Measurements from ENCODE around the gene TMEM151B.
"Not testable (repeated sequence)": the region's sequence is repeated elsewhere in the genome, so short reads cannot be mapped to it uniquely, and the experiment has no call there.

Gene TMEM151B

DNA sequence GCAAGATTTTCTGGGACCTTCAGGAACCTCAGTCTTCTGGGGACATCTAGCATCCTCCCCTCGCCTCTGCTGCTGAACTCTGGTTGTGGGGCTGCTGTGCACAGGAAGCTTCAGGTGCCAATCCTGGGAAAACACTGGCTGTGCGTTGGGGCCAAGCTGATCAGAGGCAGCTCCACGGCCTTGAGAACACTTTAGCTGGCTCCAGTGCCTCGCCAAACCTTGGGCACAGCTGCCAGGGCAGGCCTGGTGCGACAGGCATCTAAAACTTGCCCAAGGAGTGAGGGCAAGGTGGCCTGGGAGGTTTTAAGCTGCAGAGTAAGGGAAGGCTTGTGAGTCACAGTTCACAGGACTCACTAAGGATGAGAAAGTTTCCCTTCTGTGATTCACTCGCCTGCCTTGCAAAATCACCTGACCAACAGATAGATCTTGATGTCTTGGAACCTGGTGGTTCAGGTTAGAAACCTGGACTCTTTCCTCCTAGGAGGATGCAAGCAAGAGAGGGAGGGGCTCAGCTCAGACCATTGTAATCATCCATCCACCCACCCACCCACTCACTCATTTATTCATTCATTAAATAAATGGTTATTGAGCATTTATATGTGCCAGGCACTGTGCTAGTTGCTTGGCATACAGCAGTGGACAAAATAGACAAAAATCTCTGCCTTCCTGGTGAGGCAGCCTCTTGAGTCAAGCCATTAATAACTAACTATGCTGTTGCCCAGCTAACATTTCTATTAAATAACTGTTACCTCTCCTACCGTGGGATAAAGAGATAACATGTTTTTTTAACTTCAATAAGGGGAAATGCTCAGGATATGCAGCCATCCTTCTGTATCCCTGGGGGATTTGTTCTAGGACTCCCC, 69.7 kb downstream of the TMEM151B start:
- no peak for DNase-seq

DNA sequence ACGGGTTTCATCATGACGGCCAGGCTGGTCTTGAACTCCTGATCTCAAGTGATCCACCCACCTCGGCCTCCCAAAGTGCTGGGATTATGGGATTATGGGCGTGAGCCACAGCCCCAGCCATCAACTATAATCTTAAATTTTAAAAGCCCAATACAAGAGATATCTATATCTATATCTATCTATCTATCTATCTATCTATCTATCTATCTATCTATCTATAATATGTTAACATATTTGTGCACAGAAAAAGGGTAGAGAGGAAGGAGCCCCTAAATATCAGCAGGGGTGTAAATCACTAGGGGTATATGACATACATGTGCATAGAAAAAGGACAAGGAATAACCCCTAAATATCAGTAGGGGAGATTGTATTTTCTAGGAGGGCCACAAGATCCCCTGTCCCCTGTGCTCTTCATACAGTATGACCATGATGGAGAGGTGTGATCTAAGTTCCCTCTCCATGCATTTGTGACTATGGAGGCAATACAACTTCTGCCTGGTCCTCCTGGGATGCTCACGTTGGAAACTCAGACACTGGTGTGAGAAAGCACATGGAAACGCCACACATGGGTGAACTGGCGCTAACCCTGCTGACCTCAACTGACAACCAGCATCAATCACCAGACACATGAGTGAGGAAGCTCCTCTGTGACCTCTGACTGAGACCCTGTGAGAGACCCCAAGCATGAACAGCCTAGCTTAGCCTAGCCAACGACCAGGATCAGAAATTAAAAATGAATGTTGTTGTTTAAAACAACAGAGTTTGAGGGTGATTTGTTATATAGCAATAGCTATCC, 71.0 kb downstream of the TMEM151B start:
- no peak for DNase-seq

DNA sequence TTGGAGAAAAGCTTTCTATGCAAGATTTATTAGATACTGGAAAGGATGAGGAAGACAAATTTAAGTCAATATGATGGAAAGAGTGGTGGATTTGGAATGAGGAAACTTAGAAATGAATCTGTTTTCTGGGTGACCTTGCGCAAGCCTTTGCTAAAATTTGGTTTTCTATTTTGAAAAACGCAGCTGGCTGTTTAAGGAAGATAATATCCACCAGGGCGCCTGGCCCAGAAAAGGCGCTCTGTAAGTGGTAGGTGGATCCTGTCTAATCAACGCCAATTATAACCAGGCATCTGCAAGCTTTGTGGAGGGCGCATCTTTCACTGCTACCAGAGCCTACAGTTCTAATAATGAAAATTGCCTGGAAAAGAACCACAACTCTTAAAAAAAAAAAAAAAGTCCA, 71.8 kb downstream of the TMEM151B start:
- no peak for DNase-seq

DNA sequence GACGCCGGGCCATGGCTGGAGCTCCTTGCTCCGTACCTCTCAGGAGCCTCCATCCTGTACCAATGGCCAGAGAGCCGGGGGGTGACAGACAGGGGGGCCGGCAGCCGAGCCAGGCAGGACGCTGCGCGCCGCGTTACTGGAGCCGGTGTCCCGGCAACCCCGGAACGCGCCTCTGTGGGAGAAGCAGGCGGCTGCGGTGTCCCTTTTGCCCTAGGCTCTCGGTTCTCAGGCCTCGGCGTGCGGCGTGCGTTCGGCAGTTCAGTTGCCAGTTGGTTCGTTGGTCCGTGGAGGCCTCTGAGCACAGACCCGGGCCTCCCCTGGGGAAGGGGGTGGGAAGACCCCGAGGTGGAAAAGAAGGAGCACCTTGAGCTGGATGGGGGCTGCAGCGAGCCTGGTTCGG, 72.2 kb downstream of the TMEM151B start, which contains the start of gene SPATS1:
TSS of gene SPATS1 (plus strand) at position 162 of the 400 bp plus-strand sequence. CDS start 446 bp downstream, outside the sequence.
- no peak for DNase-seq

DNA sequence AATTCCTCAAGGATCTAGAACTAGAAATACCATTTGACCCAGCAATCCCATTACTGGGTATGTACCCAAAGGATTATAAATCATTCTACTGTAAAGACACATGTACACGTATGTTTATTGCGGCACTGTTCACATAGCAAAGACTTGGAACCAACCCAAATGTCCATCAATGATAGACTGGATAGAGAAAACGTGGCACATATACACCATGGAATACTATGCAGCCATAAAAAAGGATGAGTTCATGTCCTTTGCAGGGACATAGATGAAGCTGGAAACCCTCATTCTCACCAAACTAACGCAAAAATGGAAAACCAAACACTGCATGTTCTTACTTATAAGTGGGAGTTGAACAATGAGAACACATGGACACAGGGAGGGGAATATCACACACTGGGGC, 76.6 kb downstream of the TMEM151B start:
- not testable (repeated sequence) for DNase-seq

DNA sequence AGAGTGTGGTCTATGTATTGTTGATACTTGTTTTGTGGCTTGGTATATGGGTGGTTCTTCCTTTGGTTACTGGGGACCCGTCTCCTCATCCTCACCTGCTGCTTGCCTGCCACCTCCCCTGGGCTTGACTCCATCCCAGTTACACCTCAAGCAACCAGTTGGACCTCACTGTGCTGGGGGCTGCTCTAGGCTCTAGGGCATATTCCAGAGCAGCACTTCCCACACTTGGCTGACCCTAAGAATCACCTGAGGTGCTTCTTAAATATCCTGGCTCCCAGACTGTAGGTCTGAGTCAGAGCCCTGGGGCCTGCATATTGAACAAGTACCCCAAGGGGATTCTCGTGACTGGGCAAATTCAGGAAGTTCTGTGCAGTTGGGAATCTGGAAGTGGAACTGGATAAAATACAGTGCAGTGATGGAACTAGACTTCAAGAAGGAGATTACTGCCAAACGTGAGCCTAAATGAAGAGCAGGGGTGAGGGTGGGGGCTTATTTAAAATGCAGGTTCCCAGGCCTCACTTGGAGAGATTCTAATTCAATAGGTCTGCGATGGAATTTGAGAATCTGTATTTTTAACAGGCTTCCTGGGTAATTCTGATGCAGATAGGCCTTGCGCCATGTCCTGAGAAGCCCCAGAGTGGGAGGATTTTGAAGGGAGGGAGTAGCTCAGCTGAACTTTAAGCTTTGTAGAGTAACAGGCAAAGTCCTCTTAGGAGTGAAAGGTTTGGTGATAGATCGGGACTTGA, 79.8 kb downstream of the TMEM151B start:
- no peak for DNase-seq

DNA sequence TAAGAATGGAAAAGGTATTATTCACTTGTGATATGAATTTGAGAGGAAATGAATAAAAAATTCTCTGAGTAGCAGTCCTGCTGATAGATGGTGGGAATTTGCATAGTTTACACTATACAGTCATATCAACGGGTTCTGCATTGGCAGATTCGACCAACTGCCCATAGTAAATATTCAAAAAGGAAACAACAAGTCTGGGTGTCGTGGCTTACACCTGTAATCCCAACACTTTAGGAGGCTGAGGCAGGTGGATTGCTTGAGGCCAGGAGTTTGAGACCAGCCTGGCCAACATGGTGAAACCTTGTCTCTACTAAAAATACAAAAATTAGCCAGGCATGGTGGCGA, 80.4 kb downstream of the TMEM151B start:
- DNase-seq, result not testable (repeated sequence)

DNA sequence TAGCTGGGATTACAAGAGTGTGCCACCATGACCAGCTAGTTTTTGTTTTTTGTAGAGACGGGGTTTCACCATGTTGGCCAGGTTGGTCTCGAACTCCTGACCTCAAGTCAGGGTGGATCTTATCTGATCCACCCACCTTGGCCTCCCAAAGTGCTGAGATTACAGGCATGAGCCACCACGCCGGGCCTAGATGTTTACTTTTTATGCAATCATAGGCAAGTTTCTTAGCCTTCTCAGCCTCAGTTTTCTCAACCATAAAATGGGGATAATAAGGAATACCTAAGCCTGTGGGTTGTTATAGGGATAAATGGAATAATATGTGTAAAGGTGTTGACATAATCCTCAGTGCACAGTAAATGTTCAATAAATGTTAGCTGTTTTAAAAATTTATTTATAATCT, 82.0 kb downstream of the TMEM151B start:
- no peak for DNase-seq

DNA sequence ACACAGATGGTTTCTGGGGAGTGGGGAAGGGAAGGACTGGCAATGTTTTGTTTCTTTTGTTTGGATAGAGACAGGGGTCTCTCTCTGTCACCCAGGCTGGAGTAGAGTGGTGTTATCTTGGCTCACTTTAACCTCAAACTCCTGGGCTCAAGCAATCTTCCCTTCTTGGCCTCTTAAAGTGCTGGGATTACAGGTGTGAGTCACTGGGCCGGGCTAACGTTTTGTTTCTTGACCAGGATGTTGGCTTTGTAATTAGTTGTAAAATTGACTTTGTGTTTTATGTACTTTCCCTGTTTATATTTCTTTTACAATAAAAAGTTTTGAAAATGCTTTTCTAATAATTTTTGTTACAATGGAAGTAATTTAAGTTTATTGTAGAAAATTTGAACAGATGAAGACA, 83.1 kb downstream of the TMEM151B start:
- DNase-seq, result no peak

DNA sequence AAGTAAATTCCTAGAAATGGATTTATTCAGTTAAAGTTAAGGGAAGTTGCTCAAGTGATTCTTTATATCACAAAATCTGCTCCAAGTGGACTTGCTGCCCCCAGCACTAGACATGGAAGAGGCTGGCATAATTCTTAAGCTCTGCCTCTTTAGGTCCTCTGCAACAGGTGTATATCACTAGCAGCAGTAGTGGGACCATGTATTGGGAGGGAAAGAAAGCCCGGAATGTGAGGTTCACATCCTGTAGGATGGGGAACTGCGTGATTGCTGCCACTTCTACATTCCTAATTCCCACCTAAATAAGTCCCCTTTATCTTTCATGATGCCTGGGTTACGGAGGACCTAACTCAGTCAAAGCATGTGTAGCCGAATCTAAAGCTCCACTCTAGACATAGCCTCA, 85.4 kb downstream of the TMEM151B start:
- no peak for DNase-seq

DNA sequence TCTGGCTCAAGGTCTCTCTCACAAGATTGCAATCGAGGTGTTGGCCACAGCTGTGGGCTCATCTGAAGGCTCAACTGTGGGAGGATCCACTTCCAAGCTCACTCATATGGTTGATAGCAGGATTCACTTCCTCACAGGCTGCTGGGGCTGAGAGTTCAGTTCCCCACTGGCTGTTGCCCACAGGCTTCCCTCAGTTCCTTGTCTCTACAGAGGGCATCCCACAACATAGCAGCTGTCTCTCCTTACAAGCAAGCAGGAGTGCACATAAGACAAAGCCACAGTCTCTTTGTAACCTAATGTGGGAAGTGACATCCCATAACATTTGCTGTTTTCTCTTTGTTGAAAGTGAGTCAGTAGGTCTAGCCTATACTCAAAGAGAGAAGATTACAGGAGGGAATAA, 86.2 kb downstream of the TMEM151B start:
- no peak for DNase-seq
